Lung (tissue), 12 donors: Measurements from ENCODE around the gene ARG2. TPM values are rescaled to one million over a fixed set of nuclear protein-coding genes. Genes with fewer than 3 reads are reported as not detected.

Source experiments
- ATAC-seq: fragments of 200-7000 bp; cut with Tn5 transposase; one replicate; pipeline ENCODE4 v1.9.1; 2020; ENCODE audit warnings: moderate number of reproducible peaks; ENCODE audit not compliant: insufficient read depth, low FRiP score
- DNase-seq, 3 donors: peaks; one replicate each; pipeline ENCODE4 v3.0.0-alpha.2; 2013 to 2017
- H3K27ac ChIP-seq, 2 donors: one replicate each; pipeline ENCODE4 v1.5.1; 2013; ENCODE audit warnings: mild to moderate bottlenecking in 2 of 2, moderate library complexity in 2 of 2, control low read depth in 1 of 2, inconsistent platforms in 1 of 2, low read depth in 1 of 2, low read length in 1 of 2
- H3K27me3 ChIP-seq, 3 donors: one replicate each; pipeline ENCODE4 v1.5.1; 2013; ENCODE audit warnings: low read length in 2 of 3; ENCODE audit not compliant: control insufficient read depth in 3 of 3, insufficient read depth in 3 of 3
- H3K36me3 ChIP-seq, 4 donors: one replicate each; pipeline ENCODE4 v1.5.1; 2013; ENCODE audit warnings: low read length in 4 of 4, mild to moderate bottlenecking in 1 of 4, moderate library complexity in 1 of 4; ENCODE audit not compliant: control insufficient read depth in 4 of 4, insufficient read depth in 4 of 4
- H3K4me1 ChIP-seq, 5 donors: one replicate each; pipeline ENCODE4 v1.5.1; 2013; ENCODE audit warnings: low read length in 5 of 5, mild to moderate bottlenecking in 2 of 5, moderate library complexity in 1 of 5; ENCODE audit not compliant: control insufficient read depth in 5 of 5, insufficient read depth in 5 of 5
- H3K4me3 ChIP-seq: one replicate; pipeline ENCODE4 v1.5.1; 2013; ENCODE audit warnings: mild to moderate bottlenecking, control low read depth, moderate library complexity
- H3K9ac ChIP-seq, 2 donors: one replicate each; pipeline ENCODE4 v1.5.1; 2013; ENCODE audit warnings: low read length in 2 of 2, control low read depth in 1 of 2; ENCODE audit not compliant: insufficient read depth in 1 of 2
- H3K9me3 ChIP-seq, 4 donors: one replicate each; pipeline ENCODE4 v1.5.1; 2013; ENCODE audit warnings: low read length in 3 of 4, mild to moderate bottlenecking in 1 of 4, moderate library complexity in 1 of 4; ENCODE audit not compliant: control insufficient read depth in 4 of 4, insufficient read depth in 3 of 4
- CTCF ChIP-seq: IDR thresholded peaks from 2 replicates; pipeline ENCODE4 v1.5.1; 2012; ENCODE audit warnings: mild to moderate bottlenecking; ENCODE audit errors: control extremely low read depth, extremely low read depth
- WGBS, 2 donors: extraction: QIAGEN DNeasy Blood & Tissue Kit; methylation state at CpG; one replicate each; pipeline ENCODE4 v1.1.7; 2013; 5-methylcytosine and 5-hydroxymethylcytosine counted together
- polyA plus RNA-seq, 2 donors: library from polyadenylated mRNA; stranded (reverse); fragments of 200-250 nt; gene quantifications; one replicate each; pipeline ENCODE4 v1.2.1, GENCODE V29; 2013
- total RNA-seq, 2 donors: library from RNA; depleted of rRNA in 1 of 2; stranded (reverse); fragments of >200 nt in 1 of 2; gene quantifications; one replicate each; pipeline ENCODE4 v1.2.1, GENCODE V29; 2014 to 2021
- donor health status: control.
- donor health status: control.
- donor health status: Bipolar disorder and iron deficiency.
- donor health status: healthy.
- donor health status: DM: yes; HTN: yes; CAD: no.

Gene ARG2
- total and polyA plus RNA-seq, 4 donors, result 1.1 to 5.9 (median 5.0) TPM

- Histone ChIP-seq H3K9ac (peak overlapping the region; percentile 47 to 68), H3K4me1 (peaks cover 0 to 4% (median 0%) of the 10 kb centered on the region in 5 donors), H3K4me3 (peak overlapping the region; percentile 91), H3K9me3 (no peaks in the 10 kb centered on the region), H3K27ac (peak overlapping the region; percentile 22 to 91), H3K36me3 (peaks cover 11 to 25% (median 17%) of the 10 kb centered on the region in 4 donors), H3K27me3 (no peaks in the 10 kb centered on the region)
- DNase-seq (peak; percentile 68 to 83 (median 69)), ATAC-seq (peak; percentile 72)
- no peak for TF ChIP-seq CTCF
- 1 to 3% methylated on average over 21 of the region's 21 CpGs for WGBS, 2 donors
Observed at GRCh38 chr14:67694791-67695393, 75.2 kb downstream of the ARG2 start.

- ATAC-seq (peak; percentile 95), DNase-seq (peak; percentile 91 to 95 (median 95))
- Histone ChIP-seq H3K27me3 (no peaks in the 10 kb centered on the region), H3K9ac (peak within 1 kb of the TSS; percentile 47 to 68), H3K4me1 (peaks cover 0 to 4% (median 0%) of the 10 kb centered on the region in 5 donors), H3K9me3 (no peaks in the 10 kb centered on the region), H3K36me3 (peaks cover 6 to 19% (median 11%) of the 10 kb centered on the region in 4 donors), H3K27ac (peak within 1 kb of the TSS; percentile 22 to 91), H3K4me3 (peak within 1 kb of the TSS; percentile 91)
- TF ChIP-seq CTCF, result no peak
- 0% methylated on average over 25 of the region's 25 CpGs for whole genome bisulfite sequencing, 2 donors
Observed at GRCh38 chr14:67695394-67695949, 75.8 kb downstream of the ARG2 start, which contains the start of gene RDH11. Gene RDH11, minus strand, starts transcription at chr14:67695764. Its CDS starts 61 bp downstream, at chr14:67695703.

- ATAC-seq (no peak), DNase-seq (no peak)
- H3K4me3 ChIP-seq, result no peak overlapping the region
- no peak overlapping the region for H3K9ac ChIP-seq
- TF ChIP-seq CTCF, result no peak
- no peaks in the 10 kb centered on the region for H3K9me3 ChIP-seq
- WGBS, 2 donors, result 77 to 91% methylated on average over 4 of the region's 4 CpGs
- no peaks in the 10 kb centered on the region for H3K27me3 ChIP-seq
- peaks cover 0 to 4% (median 0%) of the 10 kb centered on the region in 5 donors for H3K4me1 ChIP-seq
- H3K36me3 ChIP-seq, result peaks cover 0 to 10% (median 3%) of the 10 kb centered on the region in 4 donors
- H3K27ac ChIP-seq, result no peak overlapping the region
Observed at GRCh38 chr14:67697006-67697405, 77.3 kb downstream of the ARG2 start.
